22Rv1 (cell line): ENCODE measurements around the gene KIF26A.

Experiments used
- H3K27ac ChIP-seq: fragments of 450-650 bp; 2 replicates; pipeline ENCODE4 v1.5.1; 2017
- CTCF ChIP-seq: fragments of 450-650 bp; IDR thresholded peaks from 2 replicates; pipeline ENCODE4 v1.5.1; 2017; ENCODE audit warnings: mild to moderate bottlenecking
- ZFX ChIP-seq: fragments of 450-650 bp; IDR thresholded peaks from 2 replicates; pipeline ENCODE4 v1.6.1; 2017; ENCODE audit warnings: antibody characterized with exemption, borderline replicate concordance

The KIF26A gene

GRCh38 chr14:104138098-104138717 is at the start of gene KIF26A:
Gene KIF26A (plus strand): TSS chr14:104138587. CDS start chr14:104138723, 136 bp downstream.
- H3K27ac ChIP-seq = no peak within 1 kb of the TSS
- TF ChIP-seq ZFX (no peak), CTCF (no peak)

- H3K27ac ChIP-seq = no peak overlapping the region
- TF ChIP-seq CTCF (no peak), ZFX (no peak)
Measured at GRCh38 chr14:104090071-104090748, 48.2 kb upstream of the KIF26A start.

GRCh38 chr14:104091061-104091926 is 47.1 kb upstream of the KIF26A start:
- no peak for TF ChIP-seq CTCF
- no peak overlapping the region for H3K27ac ChIP-seq

- TF ChIP-seq CTCF = no peak
- no peak for TF ChIP-seq ZFX
- no peak overlapping the region for H3K27ac ChIP-seq
Measured at GRCh38 chr14:104091927-104092771, 46.2 kb upstream of the KIF26A start.

GRCh38 chr14:104092931-104093365 is 45.4 kb upstream of the KIF26A start:
- TF ChIP-seq ZFX (no peak), CTCF (no peak)
- no peak overlapping the region for H3K27ac ChIP-seq

GRCh38 chr14:104093366-104094055 is 44.9 kb upstream of the KIF26A start:
- H3K27ac ChIP-seq = no peak overlapping the region
- TF ChIP-seq CTCF (no peak), ZFX (no peak)
